Measurements from ENCODE around the gene RPL36A. TPM values are rescaled to one million over a fixed set of nuclear protein-coding genes. Genes with fewer than 3 reads are reported as not detected.

Gene RPL36A
- total RNA-seq, 1 donor from 2014 or later: 185 TPM

DNA sequence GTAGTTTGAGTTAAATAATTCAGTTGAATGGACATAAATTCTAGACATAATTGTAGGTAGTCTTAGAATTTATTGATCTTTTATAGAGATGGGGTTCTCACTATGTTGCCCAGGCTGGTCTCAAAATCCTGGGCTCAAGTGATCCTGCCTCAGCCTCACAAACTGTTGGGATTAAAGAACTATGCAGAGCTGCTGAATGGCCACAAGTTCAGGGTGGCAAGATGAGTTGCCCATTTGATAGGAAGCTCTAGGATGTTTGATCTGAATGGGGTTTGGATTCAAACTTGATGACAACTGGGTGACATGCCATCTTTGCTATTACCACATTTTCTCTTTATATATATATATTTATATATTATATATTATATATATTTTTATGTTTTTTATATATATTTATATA lies 3.6 kb downstream of the RPL36A start:
- no peak for FAIRE-seq
- Mint-ChIP-seq H3K9me3 (ENCODE audit: unreplicated experiment) (no peaks in the 10 kb centered on the region), H3K27ac (ENCODE audit: unreplicated experiment) (no peak overlapping the region), H3K27me3 (ENCODE audit: low read depth, unreplicated experiment) (no peaks in the 10 kb centered on the region), H3K4me1 (ENCODE audit: low read depth, unreplicated experiment) (peaks cover 4% of the 10 kb centered on the region), H3K4me3 (ENCODE audit: unreplicated experiment) (no peak overlapping the region), H3K36me3 (ENCODE audit: low read depth, unreplicated experiment) (peaks cover 3% of the 10 kb centered on the region)
- Histone ChIP-seq H4K20me1 (ENCODE audit: insufficient read depth, low read length) (peaks cover 23% of the 10 kb centered on the region), H3K4me3 (ENCODE audit: insufficient read depth, low read depth, low read length) (no peak overlapping the region), H3K36me3 (ENCODE audit: insufficient read depth, low read length) (peaks cover 15% of the 10 kb centered on the region), H3K4me1 (ENCODE audit: insufficient read depth, low read length) (peaks cover 8% of the 10 kb centered on the region), H3K27me3 (ENCODE audit: insufficient read depth, low read length) (no peaks in the 10 kb centered on the region), H2AFZ (ENCODE audit: low read depth, low read length) (no peak overlapping the region), H3K9me3 (ENCODE audit: insufficient read depth, low read depth, low read length) (no peaks in the 10 kb centered on the region), H3K27ac (ENCODE audit: low read depth, low read length) (no peak overlapping the region), H3K4me2 (ENCODE audit: low read length) (no peak overlapping the region), H3K9ac (ENCODE audit: low read length) (no peak overlapping the region), H3K79me2 (ENCODE audit: insufficient read depth, low read length) (peaks cover 26% of the 10 kb centered on the region)
- no peak for TF ChIP-seq EZH2 (IDR thresholded peaks at IDR 0.05; ENCODE audit: insufficient read depth, low read length)
- no peak for TF ChIP-seq CTCF (IDR thresholded peaks at IDR 0.05; ENCODE audit: insufficient read depth, low read depth, low read length)
- no peak for DNase-seq (ENCODE audit: low read depth)

GRCh38 chrX:101395789-101396188 lies 5.0 kb downstream of the RPL36A start:
- Mint-ChIP-seq H3K4me3 (ENCODE audit: unreplicated experiment) (no peak overlapping the region), H3K27me3 (ENCODE audit: low read depth, unreplicated experiment) (no peaks in the 10 kb centered on the region), H3K4me1 (ENCODE audit: low read depth, unreplicated experiment) (peaks cover 4% of the 10 kb centered on the region), H3K9me3 (ENCODE audit: unreplicated experiment) (no peaks in the 10 kb centered on the region), H3K36me3 (ENCODE audit: low read depth, unreplicated experiment) (peaks cover 3% of the 10 kb centered on the region), H3K27ac (ENCODE audit: unreplicated experiment) (no peak overlapping the region)
- peaks cover 23% of the 10 kb centered on the region for H4K20me1 ChIP-seq (ENCODE audit: insufficient read depth, low read length)
- H3K27me3 ChIP-seq (ENCODE audit: insufficient read depth, low read length): no peaks in the 10 kb centered on the region
- no peak overlapping the region for H3K9ac ChIP-seq (ENCODE audit: low read length)
- no peaks in the 10 kb centered on the region for H3K9me3 ChIP-seq (ENCODE audit: insufficient read depth, low read depth, low read length)
- no peak overlapping the region for H3K4me2 ChIP-seq (ENCODE audit: low read length)
- H3K27ac ChIP-seq (ENCODE audit: low read depth, low read length): no peak overlapping the region
- H3K4me3 ChIP-seq (ENCODE audit: insufficient read depth, low read depth, low read length): no peak overlapping the region
- FAIRE-seq (peak; percentile 69), DNase-seq (ENCODE audit: low read depth) (no peak)
- TF ChIP-seq EZH2 (IDR thresholded peaks at IDR 0.05; ENCODE audit: insufficient read depth, low read length) (no peak), CTCF (IDR thresholded peaks at IDR 0.05; ENCODE audit: insufficient read depth, low read depth, low read length) (no peak)
- H3K4me1 ChIP-seq (ENCODE audit: insufficient read depth, low read length): peaks cover 8% of the 10 kb centered on the region
- H3K79me2 ChIP-seq (ENCODE audit: insufficient read depth, low read length): peaks cover 26% of the 10 kb centered on the region
- H2AFZ ChIP-seq (ENCODE audit: low read depth, low read length): no peak overlapping the region
- peaks cover 18% of the 10 kb centered on the region for H3K36me3 ChIP-seq (ENCODE audit: insufficient read depth, low read length)

GRCh38 chrX:101397779-101398178 lies 7.0 kb downstream of the RPL36A start:
- Histone ChIP-seq H3K79me2 (ENCODE audit: insufficient read depth, low read length) (peaks cover 7% of the 10 kb centered on the region), H3K4me2 (ENCODE audit: low read length) (no peak overlapping the region), H3K4me1 (ENCODE audit: insufficient read depth, low read length) (no peaks in the 10 kb centered on the region), H4K20me1 (ENCODE audit: insufficient read depth, low read length) (peaks cover 14% of the 10 kb centered on the region), H3K4me3 (ENCODE audit: insufficient read depth, low read depth, low read length) (no peak overlapping the region), H2AFZ (ENCODE audit: low read depth, low read length) (no peak overlapping the region), H3K36me3 (ENCODE audit: insufficient read depth, low read length) (peaks cover 11% of the 10 kb centered on the region), H3K27ac (ENCODE audit: low read depth, low read length) (no peak overlapping the region), H3K27me3 (ENCODE audit: insufficient read depth, low read length) (no peaks in the 10 kb centered on the region), H3K9me3 (ENCODE audit: insufficient read depth, low read depth, low read length) (no peaks in the 10 kb centered on the region), H3K9ac (ENCODE audit: low read length) (no peak overlapping the region)
- no peaks in the 10 kb centered on the region for H3K36me3 Mint-ChIP-seq (ENCODE audit: low read depth, unreplicated experiment)
- TF ChIP-seq EZH2 (IDR thresholded peaks at IDR 0.05; ENCODE audit: insufficient read depth, low read length) (no peak), CTCF (IDR thresholded peaks at IDR 0.05; ENCODE audit: insufficient read depth, low read depth, low read length) (no peak)
- no peaks in the 10 kb centered on the region for H3K9me3 Mint-ChIP-seq (ENCODE audit: unreplicated experiment)
- FAIRE-seq (no peak), DNase-seq (ENCODE audit: low read depth) (peak; percentile 6)
- H3K4me1 Mint-ChIP-seq (ENCODE audit: low read depth, unreplicated experiment): peaks cover 4% of the 10 kb centered on the region
- no peak overlapping the region for H3K27ac Mint-ChIP-seq (ENCODE audit: unreplicated experiment)
- H3K27me3 Mint-ChIP-seq (ENCODE audit: low read depth, unreplicated experiment): no peaks in the 10 kb centered on the region
- H3K4me3 Mint-ChIP-seq (ENCODE audit: unreplicated experiment): no peak overlapping the region

Data from astrocyte (in vitro differentiated cells and primary cell).